GM18511 (cell line): ENCODE measurements around the gene LSM5.

Experiments used
- ATAC-seq: cut with Tn5 transposase; IDR thresholded peaks from one replicate; pipeline ENCODE4 v1.9.1; 2021; ENCODE audit warnings: mild to moderate bottlenecking, moderate library complexity; ENCODE audit not compliant: unreplicated experiment

LSM5 gene

GRCh38 chr7:32462977-32463376, 27.2 kb downstream of the LSM5 start:
- no peak for ATAC-seq

DNA sequence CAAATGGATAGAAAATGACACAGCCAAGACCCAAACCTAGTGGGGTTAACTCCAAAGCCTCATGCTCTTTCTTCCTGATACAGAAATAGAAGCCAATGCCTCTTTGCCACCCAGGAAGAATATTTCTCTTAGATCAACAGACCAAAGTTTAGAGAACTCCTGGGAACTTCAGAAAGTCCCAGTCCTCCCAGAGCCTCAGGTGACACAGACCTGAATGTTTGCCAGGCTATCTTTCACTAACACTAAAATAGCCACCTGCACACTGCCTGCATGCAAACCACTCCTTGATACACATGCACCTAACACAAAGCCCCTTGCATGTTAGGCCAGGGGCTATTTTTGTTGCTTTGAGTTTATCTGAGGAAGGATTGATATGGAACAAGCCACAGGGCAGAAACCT, 27.7 kb downstream of the LSM5 start:
- ATAC-seq, result no peak

DNA sequence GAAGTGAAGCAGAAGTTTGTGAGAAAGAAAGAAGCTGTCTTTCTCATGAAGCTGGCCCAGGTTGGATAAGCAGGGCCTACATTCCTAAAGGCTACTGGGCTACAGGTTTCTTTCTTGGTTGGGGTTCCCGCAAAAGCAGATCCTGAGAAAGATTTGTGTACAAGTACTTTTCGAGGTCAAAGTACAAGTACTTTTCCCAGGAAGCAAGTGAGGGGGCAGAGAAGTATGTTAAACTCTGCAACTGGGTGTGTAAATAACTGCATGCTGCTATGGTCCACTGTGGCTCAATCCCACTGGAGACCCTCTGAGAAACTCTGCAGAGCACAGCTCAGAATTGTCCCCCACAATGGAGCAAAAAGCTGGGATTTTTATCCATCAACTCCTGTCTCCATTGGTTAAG, 28.7 kb downstream of the LSM5 start:
- no peak for ATAC-seq

GRCh38 chr7:32459788-32460187, 30.4 kb downstream of the LSM5 start:
- no peak for ATAC-seq

GRCh38 chr7:32458025-32458424, 32.2 kb downstream of the LSM5 start:
- no peak for ATAC-seq

GRCh38 chr7:32453341-32454011, 36.7 kb downstream of the LSM5 start:
- no peak for ATAC-seq

DNA sequence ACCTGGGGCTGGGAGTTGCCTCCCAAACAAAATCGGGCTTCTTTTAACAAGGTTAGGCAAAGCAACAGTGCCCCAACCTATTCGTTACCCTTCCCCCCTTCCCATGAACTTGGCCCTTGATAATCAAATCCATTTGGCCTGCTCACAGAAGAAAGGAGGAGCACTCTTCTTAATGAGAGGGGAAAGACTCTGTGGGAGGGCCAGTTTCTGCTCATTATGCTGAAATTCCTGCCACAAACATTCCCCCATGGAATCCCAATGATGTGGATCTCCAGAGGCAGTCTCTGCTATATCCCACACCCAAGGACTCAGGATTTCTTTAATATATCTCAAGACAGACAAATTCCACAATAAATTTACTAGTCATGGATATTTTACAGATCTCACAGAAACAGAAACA, 43.0 kb downstream of the LSM5 start:
- no peak for ATAC-seq

DNA sequence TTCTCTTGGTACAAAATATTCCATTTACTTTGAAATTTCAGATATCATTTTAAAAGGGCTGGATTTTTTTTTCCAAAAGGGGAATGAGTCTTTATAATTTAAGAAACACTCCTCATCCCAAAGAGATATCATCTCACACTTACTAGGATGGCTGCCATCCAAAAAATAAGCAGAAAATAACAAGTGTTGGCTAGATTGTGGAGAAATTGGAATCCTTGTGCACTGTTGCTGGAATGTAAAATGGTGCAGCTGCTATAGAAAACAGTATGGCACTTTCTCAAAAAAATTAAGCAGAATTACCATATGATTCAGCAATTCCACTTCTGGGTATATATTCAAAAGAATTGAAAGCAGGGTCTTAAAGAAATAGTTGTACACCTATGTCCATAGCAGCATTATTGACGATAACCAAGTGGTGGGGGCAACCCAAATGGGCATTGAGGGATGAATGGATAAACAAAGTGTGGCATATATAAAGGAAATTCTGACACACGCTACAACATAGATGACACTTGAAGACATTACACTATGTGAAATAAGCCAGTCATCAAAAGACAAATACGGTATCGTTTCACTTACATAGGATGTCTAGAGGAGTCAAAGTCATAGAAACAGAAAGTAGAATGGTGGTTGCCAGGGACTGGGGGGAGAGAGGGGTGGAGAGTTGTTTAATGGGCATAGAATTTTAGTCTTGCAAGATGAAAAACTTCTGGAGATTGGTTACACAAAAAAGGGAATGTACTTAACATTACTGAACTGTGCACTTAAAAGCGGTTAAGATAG, 53.8 kb downstream of the LSM5 start:
- ATAC-seq, result no peak
